ENCODE data around the gene PIGM. TPM values are rescaled to one million over a fixed set of nuclear protein-coding genes. Genes with fewer than 3 reads are reported as not detected.

Gene PIGM
- total RNA-seq, 1 donor from 2014 or later: 5.4 TPM

- Mint-ChIP-seq H3K27ac (no peak within 1 kb of the TSS), H3K36me3 (ENCODE audit: low read depth) (peaks cover 3% of the 10 kb centered on the region), H3K4me3 (peak within 1 kb of the TSS; percentile 67), H3K9me3 (no peaks in the 10 kb centered on the region), H3K4me1 (ENCODE audit: low read depth) (peaks cover 7% of the 10 kb centered on the region), H3K27me3 (ENCODE audit: insufficient read depth) (peaks cover 38% of the 10 kb centered on the region)
- intact Hi-C loops (cut with micrococcal nuclease): loop anchor here (1.0 kb wide), 1 partner anchor 16 kb away; no protein-coding TSS in a partner anchor
- no peak for DNase-seq (ENCODE audit: low spot score)
Observed at GRCh38 chr1:160069460-160070231, 37.9 kb upstream of the PIGM start, which contains the start of gene KCNJ10. Gene KCNJ10 (minus strand): TSS chr1:160070160. CDS start chr1:160042532, 27,628 bp downstream.

GRCh38 chr1:160068225-160068624, 36.4 kb upstream of the PIGM start:
- H3K27ac Mint-ChIP-seq: no peak overlapping the region
- H3K9me3 Mint-ChIP-seq: no peaks in the 10 kb centered on the region
- H3K27me3 Mint-ChIP-seq (ENCODE audit: insufficient read depth): peaks cover 41% of the 10 kb centered on the region
- peaks cover 7% of the 10 kb centered on the region for H3K4me1 Mint-ChIP-seq (ENCODE audit: low read depth)
- intact Hi-C loops (cut with micrococcal nuclease): no loop called here
- peaks cover 3% of the 10 kb centered on the region for H3K36me3 Mint-ChIP-seq (ENCODE audit: low read depth)
- DNase-seq (ENCODE audit: low spot score): no peak
- no peak overlapping the region for H3K4me3 Mint-ChIP-seq

- peaks cover 40% of the 10 kb centered on the region for H3K27me3 Mint-ChIP-seq (ENCODE audit: insufficient read depth)
- no peaks in the 10 kb centered on the region for H3K9me3 Mint-ChIP-seq
- H3K4me1 Mint-ChIP-seq (ENCODE audit: low read depth): peaks cover 7% of the 10 kb centered on the region
- no peak overlapping the region for H3K4me3 Mint-ChIP-seq
- intact Hi-C loops (cut with micrococcal nuclease): no loop called here
- no peak for DNase-seq (ENCODE audit: low spot score)
- H3K36me3 Mint-ChIP-seq (ENCODE audit: low read depth): peaks cover 3% of the 10 kb centered on the region
- H3K27ac Mint-ChIP-seq: no peak overlapping the region
Observed at GRCh38 chr1:160066829-160067745, 35.3 kb upstream of the PIGM start.

GRCh38 chr1:160064746-160065145, 33.0 kb upstream of the PIGM start:
- DNase-seq (ENCODE audit: low spot score): no peak

DNA sequence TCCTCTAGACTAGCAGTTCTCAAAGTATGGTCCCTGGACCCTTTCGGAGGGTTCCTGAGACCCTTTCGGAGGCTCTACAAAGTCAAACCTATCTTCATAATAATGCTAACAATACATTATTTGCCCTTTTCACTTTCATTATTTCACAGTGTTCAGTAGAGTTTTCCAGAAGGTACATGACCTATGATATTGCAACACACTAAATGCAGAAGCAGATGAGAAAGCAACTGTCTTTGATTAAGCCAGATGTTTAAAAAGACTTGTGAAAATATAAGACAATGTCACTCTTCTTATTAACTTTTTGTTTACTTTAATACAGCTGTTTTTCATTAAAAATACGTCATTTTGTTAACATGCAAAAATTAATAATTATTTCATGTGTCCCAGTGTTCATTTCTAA, 32.4 kb upstream of the PIGM start:
- Mint-ChIP-seq H3K27me3 (ENCODE audit: insufficient read depth) (peaks cover 31% of the 10 kb centered on the region), H3K4me1 (ENCODE audit: low read depth) (no peaks in the 10 kb centered on the region), H3K27ac (no peak overlapping the region), H3K36me3 (ENCODE audit: low read depth) (no peaks in the 10 kb centered on the region), H3K4me3 (no peak overlapping the region), H3K9me3 (no peaks in the 10 kb centered on the region)
- intact Hi-C loops (cut with micrococcal nuclease): no loop called here
- no peak for DNase-seq (ENCODE audit: low spot score)

More at GRCh38 chr1:160064746-160065145, 33.0 kb upstream of the PIGM start:
- intact Hi-C loops (cut with micrococcal nuclease): no loop called here
- Mint-ChIP-seq H3K27ac (no peak overlapping the region), H3K4me3 (no peak overlapping the region), H3K36me3 (ENCODE audit: low read depth) (no peaks in the 10 kb centered on the region), H3K27me3 (ENCODE audit: insufficient read depth) (peaks cover 31% of the 10 kb centered on the region), H3K4me1 (ENCODE audit: low read depth) (no peaks in the 10 kb centered on the region), H3K9me3 (no peaks in the 10 kb centered on the region)

DNA sequence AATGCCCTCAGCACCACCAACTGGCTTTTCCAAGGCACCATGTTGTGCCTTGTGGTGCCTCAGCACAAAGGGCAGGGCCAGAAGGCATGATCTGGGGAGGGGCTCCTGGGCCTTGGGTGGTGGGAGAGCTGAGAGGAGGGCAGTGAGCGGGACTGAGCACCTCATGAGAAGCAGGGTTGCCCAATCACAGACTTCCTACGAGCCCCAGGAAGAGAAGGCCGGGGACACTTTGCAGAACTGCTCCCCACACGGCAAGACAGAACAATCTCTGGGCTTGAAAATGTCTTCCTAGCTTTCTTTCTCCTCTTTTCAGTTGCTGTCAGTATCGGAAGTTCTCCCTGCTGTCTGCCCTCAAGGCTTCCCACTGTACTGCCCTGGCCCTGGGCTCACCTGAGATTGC, 31.4 kb upstream of the PIGM start:
- H3K4me3 Mint-ChIP-seq: no peak overlapping the region
- H3K9me3 Mint-ChIP-seq: no peaks in the 10 kb centered on the region
- no peak overlapping the region for H3K27ac Mint-ChIP-seq
- H3K27me3 Mint-ChIP-seq (ENCODE audit: insufficient read depth): peaks cover 25% of the 10 kb centered on the region
- no peaks in the 10 kb centered on the region for H3K36me3 Mint-ChIP-seq (ENCODE audit: low read depth)
- no peaks in the 10 kb centered on the region for H3K4me1 Mint-ChIP-seq (ENCODE audit: low read depth)
- DNase-seq (ENCODE audit: low spot score): no peak
- intact Hi-C loops (cut with micrococcal nuclease): no loop called here

- no peak overlapping the region for H3K4me3 Mint-ChIP-seq
- H3K36me3 Mint-ChIP-seq (ENCODE audit: low read depth): no peaks in the 10 kb centered on the region
- H3K9me3 Mint-ChIP-seq: no peaks in the 10 kb centered on the region
- H3K27me3 Mint-ChIP-seq (ENCODE audit: insufficient read depth): peaks cover 25% of the 10 kb centered on the region
- no peak for DNase-seq (ENCODE audit: low spot score)
- intact Hi-C loops (cut with micrococcal nuclease): no loop called here
- no peak overlapping the region for H3K27ac Mint-ChIP-seq
- no peaks in the 10 kb centered on the region for H3K4me1 Mint-ChIP-seq (ENCODE audit: low read depth)
Observed at GRCh38 chr1:160062230-160062532, 30.4 kb upstream of the PIGM start.

GRCh38 chr1:160061369-160062229, 29.8 kb upstream of the PIGM start:
- no peak overlapping the region for H3K4me3 Mint-ChIP-seq
- H3K27me3 Mint-ChIP-seq (ENCODE audit: insufficient read depth): peaks cover 21% of the 10 kb centered on the region
- no peaks in the 10 kb centered on the region for H3K9me3 Mint-ChIP-seq
- H3K27ac Mint-ChIP-seq: no peak overlapping the region
- H3K36me3 Mint-ChIP-seq (ENCODE audit: low read depth): no peaks in the 10 kb centered on the region
- no peak for DNase-seq (ENCODE audit: low spot score)
- intact Hi-C loops (cut with micrococcal nuclease): no loop called here
- no peaks in the 10 kb centered on the region for H3K4me1 Mint-ChIP-seq (ENCODE audit: low read depth)

- no peaks in the 10 kb centered on the region for H3K9me3 Mint-ChIP-seq
- no peak overlapping the region for H3K27ac Mint-ChIP-seq
- intact Hi-C loops (cut with micrococcal nuclease): no loop called here
- no peaks in the 10 kb centered on the region for H3K36me3 Mint-ChIP-seq (ENCODE audit: low read depth)
- no peaks in the 10 kb centered on the region for H3K4me1 Mint-ChIP-seq (ENCODE audit: low read depth)
- H3K27me3 Mint-ChIP-seq (ENCODE audit: insufficient read depth): peaks cover 25% of the 10 kb centered on the region
- H3K4me3 Mint-ChIP-seq: no peak overlapping the region
- DNase-seq (ENCODE audit: low spot score): no peak
Observed at GRCh38 chr1:160058087-160058486, 26.3 kb upstream of the PIGM start.

DNA sequence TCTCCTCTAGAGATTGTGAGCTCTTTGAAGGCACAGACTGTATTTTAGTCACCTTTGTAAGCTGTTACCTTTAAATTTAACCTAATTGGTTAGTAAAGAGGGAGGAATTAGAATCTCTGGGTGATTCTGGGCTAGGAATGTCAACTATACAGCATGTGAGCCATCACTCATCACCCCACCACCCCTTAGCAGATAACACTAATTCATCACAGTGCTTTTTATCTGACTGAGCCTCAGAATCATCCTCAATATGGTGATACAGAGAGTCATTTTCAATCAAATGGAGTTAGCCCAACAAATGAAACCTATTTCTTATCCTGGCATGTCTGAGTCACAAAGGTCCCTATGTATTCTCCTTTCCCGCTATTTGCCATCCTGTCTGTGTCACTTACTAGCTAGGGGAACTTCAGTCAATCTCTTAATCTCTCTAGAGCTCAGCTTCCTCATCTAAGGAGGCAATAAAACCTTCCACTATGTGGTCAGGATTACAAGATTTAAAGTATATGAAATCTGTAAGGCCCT, 24.9 kb upstream of the PIGM start:
- no peak for DNase-seq (ENCODE audit: low spot score)
- no peaks in the 10 kb centered on the region for H3K9me3 Mint-ChIP-seq
- H3K36me3 Mint-ChIP-seq (ENCODE audit: low read depth): no peaks in the 10 kb centered on the region
- no peak overlapping the region for H3K27ac Mint-ChIP-seq
- no peak overlapping the region for H3K4me3 Mint-ChIP-seq
- intact Hi-C loops (cut with micrococcal nuclease): no loop called here
- no peaks in the 10 kb centered on the region for H3K4me1 Mint-ChIP-seq (ENCODE audit: low read depth)
- H3K27me3 Mint-ChIP-seq (ENCODE audit: insufficient read depth): peaks cover 31% of the 10 kb centered on the region

- Mint-ChIP-seq H3K4me3 (no peak overlapping the region), H3K36me3 (ENCODE audit: low read depth) (no peaks in the 10 kb centered on the region)
Observed at GRCh38 chr1:160053548-160054365, 22.0 kb upstream of the PIGM start.

DNA sequence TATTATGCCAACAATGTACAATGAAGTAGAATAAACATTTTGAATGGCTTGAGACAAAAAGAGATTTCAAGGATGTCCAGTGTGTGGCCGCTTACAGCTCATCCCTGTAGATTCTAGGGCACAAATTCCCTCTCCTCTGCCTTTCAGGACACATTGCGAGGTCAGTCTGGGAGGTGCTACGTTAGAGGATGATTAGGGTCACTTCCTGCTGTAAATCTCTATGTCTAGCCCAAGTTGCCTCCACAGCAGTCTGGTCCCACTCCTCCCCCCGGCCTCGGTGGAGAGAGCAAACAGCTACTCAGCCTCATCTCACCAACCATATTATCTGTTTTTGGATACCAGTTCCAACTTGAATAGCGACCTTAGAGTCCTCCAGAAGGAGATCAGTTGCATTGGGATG, 21.1 kb upstream of the PIGM start:
- Mint-ChIP-seq H3K36me3 (ENCODE audit: low read depth) (no peaks in the 10 kb centered on the region), H3K27me3 (ENCODE audit: insufficient read depth) (peaks cover 20% of the 10 kb centered on the region), H3K27ac (no peak overlapping the region), H3K4me1 (ENCODE audit: low read depth) (peaks cover 1% of the 10 kb centered on the region), H3K9me3 (no peaks in the 10 kb centered on the region), H3K4me3 (no peak overlapping the region)
- intact Hi-C loops (cut with micrococcal nuclease): no loop called here
- DNase-seq (ENCODE audit: low spot score): no peak

More at GRCh38 chr1:160053548-160054365, 22.0 kb upstream of the PIGM start:
- DNase-seq (ENCODE audit: low spot score): no peak
- Mint-ChIP-seq H3K9me3 (no peaks in the 10 kb centered on the region), H3K27me3 (ENCODE audit: insufficient read depth) (peaks cover 20% of the 10 kb centered on the region), H3K27ac (no peak overlapping the region), H3K4me1 (ENCODE audit: low read depth) (no peaks in the 10 kb centered on the region)
- intact Hi-C loops (cut with micrococcal nuclease): no loop called here

All from activated T-helper 1 cell treated with anti-CD3 and anti-CD28 coated beads, Interleukin-12 subunit alpha, Interleukin-12 subunit beta, Interleukin-2, Interleukin-4 antibody, amounts not matched to agents 30 ng/mL and 10 ng/mL and 1 ng/mL, durations not matched to agents 14 hours and 24 hours and 36 hours (primary cell).